ENCODE results near the gene EXOC1L. TPM values are rescaled to one million over a fixed set of nuclear protein-coding genes. Genes with fewer than 3 reads are reported as not detected.

The EXOC1L gene
- total and polyA plus RNA-seq, 8 donors = not detected

DNA sequence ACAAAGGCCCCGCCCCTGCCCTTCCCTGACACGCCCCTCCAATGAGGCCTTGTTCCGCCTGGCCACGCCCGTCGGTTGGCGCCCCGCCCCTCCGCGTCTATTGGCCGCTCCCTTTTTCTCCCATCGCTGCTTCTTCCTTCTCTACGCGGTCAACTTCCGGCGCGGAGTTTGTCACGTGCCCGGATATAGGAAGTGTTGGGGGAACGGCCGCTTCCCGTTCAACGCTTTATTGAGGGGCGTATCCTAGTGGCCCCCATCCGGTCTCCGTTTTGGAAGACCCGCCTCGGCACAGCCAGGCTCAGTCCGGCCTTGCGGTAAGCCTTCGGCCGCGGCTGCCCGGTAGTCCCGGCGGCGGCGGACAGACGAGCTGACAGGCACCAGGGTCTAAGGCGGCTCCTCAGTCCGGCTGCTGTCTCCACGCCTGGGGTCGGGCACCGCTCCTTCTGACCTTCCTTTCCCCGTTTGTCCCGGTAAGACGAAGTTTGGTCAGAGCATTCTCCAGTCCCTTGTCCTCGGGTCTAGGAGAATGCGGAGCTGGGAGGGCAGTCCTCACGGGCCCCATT, 34.0 kb downstream of the EXOC1L start, which contains the start of gene EXOC1:
Gene EXOC1 (plus strand): TSS at position 165 of the 563 bp plus-strand sequence. CDS start 4,676 bp downstream, outside the sequence.
- intact Hi-C loops (cut with DNase I) = no loop called here
- Histone ChIP-seq H3K4me1 (peaks cover 0 to 6% (median 3%) of the 10 kb centered on the region in 3 donors), H3K36me3 (no peaks in the 10 kb centered on the region), H3K27ac (peak within 1 kb of the TSS in 3 of 4 donors; percentile 44 to 49 (median 46)), H3K4me3 (peak within 1 kb of the TSS; percentile 70 to 86 (median 81)), H3K27me3 (peaks cover 0 to 7% (median 0%) of the 10 kb centered on the region in 4 donors), H3K9me3 (no peaks in the 10 kb centered on the region)
- TF ChIP-seq, protein P1, sequence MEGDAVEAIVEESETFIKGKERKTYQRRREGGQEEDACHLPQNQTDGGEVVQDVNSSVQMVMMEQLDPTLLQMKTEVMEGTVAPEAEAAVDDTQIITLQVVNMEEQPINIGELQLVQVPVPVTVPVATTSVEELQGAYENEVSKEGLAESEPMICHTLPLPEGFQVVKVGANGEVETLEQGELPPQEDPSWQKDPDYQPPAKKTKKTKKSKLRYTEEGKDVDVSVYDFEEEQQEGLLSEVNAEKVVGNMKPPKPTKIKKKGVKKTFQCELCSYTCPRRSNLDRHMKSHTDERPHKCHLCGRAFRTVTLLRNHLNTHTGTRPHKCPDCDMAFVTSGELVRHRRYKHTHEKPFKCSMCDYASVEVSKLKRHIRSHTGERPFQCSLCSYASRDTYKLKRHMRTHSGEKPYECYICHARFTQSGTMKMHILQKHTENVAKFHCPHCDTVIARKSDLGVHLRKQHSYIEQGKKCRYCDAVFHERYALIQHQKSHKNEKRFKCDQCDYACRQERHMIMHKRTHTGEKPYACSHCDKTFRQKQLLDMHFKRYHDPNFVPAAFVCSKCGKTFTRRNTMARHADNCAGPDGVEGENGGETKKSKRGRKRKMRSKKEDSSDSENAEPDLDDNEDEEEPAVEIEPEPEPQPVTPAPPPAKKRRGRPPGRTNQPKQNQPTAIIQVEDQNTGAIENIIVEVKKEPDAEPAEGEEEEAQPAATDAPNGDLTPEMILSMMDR (IDR thresholded peaks at IDR 0.05) = no peak
- 0% methylated on average over 50 of the region's 50 CpGs for WGBS, 2 donors
- DNase-seq (peak; percentile 96 to 99 (median 98)), ATAC-seq (peak; percentile 100), FAIRE-seq (peak; percentile 94)

DNA sequence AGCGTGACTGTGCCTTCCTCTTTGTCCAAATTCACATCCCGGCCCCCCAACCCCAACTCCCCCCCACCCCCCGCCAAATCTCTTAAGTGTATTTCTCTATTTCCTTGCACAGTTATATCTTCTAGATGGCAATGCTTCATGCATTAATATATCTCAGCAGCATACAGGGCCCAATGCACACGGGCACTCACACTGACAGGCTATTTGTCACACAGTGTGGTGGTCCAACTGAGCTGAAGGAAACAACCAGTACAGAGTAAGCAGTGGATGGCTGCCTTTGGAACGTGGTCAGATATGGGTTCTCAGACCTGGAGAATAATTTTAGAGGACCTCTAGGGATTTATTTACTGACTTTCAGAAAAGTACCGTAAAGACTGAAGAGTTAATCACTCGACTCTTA, 34.5 kb downstream of the EXOC1L start:
- TF ChIP-seq, protein P1 (IDR thresholded peaks at IDR 0.05) = no peak
- 8 to 10% methylated on average over 7 of the region's 7 CpGs for WGBS, 2 donors
- H3K4me3 ChIP-seq = peak overlapping the region; percentile 70 to 86 (median 81)
- intact Hi-C loops (cut with DNase I) = no loop called here
- peaks cover 0 to 6% (median 3%) of the 10 kb centered on the region in 3 donors for H3K4me1 ChIP-seq
- H3K27me3 ChIP-seq = peaks cover 0 to 7% (median 0%) of the 10 kb centered on the region in 4 donors
- FAIRE-seq (no peak), ATAC-seq (no peak), DNase-seq (no peak)
- H3K9me3 ChIP-seq = no peaks in the 10 kb centered on the region
- H3K27ac ChIP-seq = no peak overlapping the region
- H3K36me3 ChIP-seq = no peaks in the 10 kb centered on the region

DNA sequence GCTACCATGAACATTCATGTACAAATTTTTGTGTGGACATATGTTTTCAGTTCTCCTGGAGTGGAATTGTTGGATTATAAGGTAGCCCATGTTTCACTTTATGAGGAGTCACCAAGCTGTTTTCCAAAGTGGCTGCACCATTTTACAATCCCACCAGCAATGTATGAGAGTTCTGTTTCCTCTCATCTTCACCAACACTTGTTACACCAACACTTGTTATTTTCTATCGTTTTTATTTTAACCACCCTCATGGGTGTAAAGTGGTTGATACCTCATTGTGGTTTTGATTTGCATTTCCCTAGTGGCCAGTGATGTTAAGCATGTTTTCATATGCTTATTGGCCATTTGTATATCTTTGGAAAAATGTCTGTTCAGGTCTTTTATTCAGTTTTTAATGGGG, 38.0 kb downstream of the EXOC1L start:
- Histone ChIP-seq H3K36me3 (no peaks in the 10 kb centered on the region), H3K27ac (no peak overlapping the region), H3K9me3 (no peaks in the 10 kb centered on the region), H3K4me3 (no peak overlapping the region), H3K27me3 (no peaks in the 10 kb centered on the region), H3K4me1 (peaks cover 0 to 8% (median 6%) of the 10 kb centered on the region in 3 donors)
- ATAC-seq (no peak), FAIRE-seq (no peak), DNase-seq (no peak)
- 88 to 92% methylated on average over 1 of the region's 1 CpG for WGBS, 2 donors
- intact Hi-C loops (cut with DNase I) = no loop called here
- TF ChIP-seq, protein P1 (IDR thresholded peaks at IDR 0.05) = no peak

DNA sequence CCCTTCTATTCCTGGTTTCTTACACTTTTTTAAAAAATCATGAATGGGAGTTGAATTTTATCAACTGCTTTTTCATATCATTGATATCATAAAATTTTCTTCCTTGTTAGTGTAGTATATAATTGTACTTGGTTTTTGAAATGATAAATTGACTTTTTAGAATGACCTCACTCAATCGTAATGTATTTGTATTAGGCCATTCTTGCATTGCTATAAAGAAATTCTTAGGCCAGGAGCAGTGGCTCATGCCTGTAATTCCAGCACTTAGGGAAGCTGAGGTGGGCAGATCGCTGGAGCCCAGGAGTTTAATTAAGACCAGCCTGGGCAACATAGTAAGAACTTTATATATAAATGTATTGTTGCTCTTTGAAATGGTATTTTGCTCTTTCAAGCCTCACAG, 40.1 kb downstream of the EXOC1L start:
- Histone ChIP-seq H3K4me1 (peaks cover 0 to 4% (median 0%) of the 10 kb centered on the region in 3 donors), H3K27me3 (no peaks in the 10 kb centered on the region), H3K36me3 (no peaks in the 10 kb centered on the region), H3K27ac (no peak overlapping the region), H3K4me3 (no peak overlapping the region), H3K9me3 (no peaks in the 10 kb centered on the region)
- intact Hi-C loops (cut with DNase I) = no loop called here
- TF ChIP-seq, protein P1 (IDR thresholded peaks at IDR 0.05) = no peak
- ATAC-seq (no peak), FAIRE-seq (no peak), DNase-seq (no peak)
- WGBS, 2 donors = 56 to 81% methylated on average over 2 of the region's 2 CpGs

DNA sequence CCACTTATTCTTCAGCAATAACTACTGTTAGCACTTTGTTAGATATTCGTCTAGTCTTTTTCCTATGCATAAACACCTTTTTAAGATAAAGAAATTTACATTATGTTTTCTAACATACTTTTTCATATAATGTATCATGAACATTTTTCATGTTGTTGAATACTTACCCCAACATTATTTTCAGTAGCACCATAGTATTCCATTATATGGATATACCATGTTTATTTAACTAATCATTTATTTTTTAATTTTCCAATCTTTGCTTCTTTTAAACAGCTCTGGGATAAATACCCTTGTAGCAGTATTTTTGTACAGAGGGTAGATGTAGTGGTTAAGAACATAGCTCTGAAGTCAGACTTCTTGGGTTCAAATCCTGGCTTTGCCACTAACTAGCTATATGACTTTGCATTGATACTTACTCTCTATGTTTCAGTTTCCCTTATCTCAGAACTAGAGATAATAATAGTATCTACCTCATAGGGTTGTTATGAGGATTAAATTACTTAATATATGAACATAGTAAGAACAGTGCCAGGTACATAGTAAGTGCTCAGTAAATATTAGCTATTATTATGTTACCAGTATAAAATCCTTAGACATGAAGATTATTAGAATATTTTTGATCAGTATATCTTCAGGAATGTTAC, 45.1 kb downstream of the EXOC1L start:
- Histone ChIP-seq H3K9me3 (no peaks in the 10 kb centered on the region), H3K4me3 (no peak overlapping the region), H3K4me1 (peaks cover 0 to 11% (median 11%) of the 10 kb centered on the region in 3 donors), H3K27ac (no peak overlapping the region), H3K36me3 (peaks cover 0 to 13% (median 9%) of the 10 kb centered on the region in 3 donors), H3K27me3 (no peaks in the 10 kb centered on the region)
- intact Hi-C loops (cut with DNase I) = no loop called here
- FAIRE-seq (no peak), DNase-seq (no peak), ATAC-seq (no peak)
- 90 to 95% methylated on average over 1 of the region's 1 CpG for WGBS, 2 donors
- TF ChIP-seq, protein P1 (IDR thresholded peaks at IDR 0.05) = no peak

Data from pancreas (tissue), 10 donors.